Islet of Langerhans (tissue), 1 donor: ENCODE results near the gene ATMIN.

Experiments
- FAIRE-seq: peaks from one replicate; lab custom pipeline; 2011; peaks lifted over from hg19 to GRCh38; lab: Jason Lieb, UNC

Gene ATMIN

GRCh38 chr16:81070979-81071378 lies 35.3 kb downstream of the ATMIN start:
- no peak for FAIRE-seq

- no peak for FAIRE-seq
These were observed 36.2 kb downstream of the ATMIN start for GRCh38 chr16:81071805-81072204.

- FAIRE-seq = no peak
These were observed 38.1 kb downstream of the ATMIN start for GRCh38 chr16:81073560-81074330.

- FAIRE-seq = no peak
These were observed 41.0 kb downstream of the ATMIN start for GRCh38 chr16:81076566-81077075.

GRCh38 chr16:81077076-81077940 lies 41.7 kb downstream of the ATMIN start, which contains the start of gene C16orf46:
C16orf46 (minus strand) TSS chr16:81077238; CDS start chr16:81063955, 13,283 bp downstream.
- FAIRE-seq = no peak

GRCh38 chr16:81080233-81080632 lies 44.6 kb downstream of the ATMIN start:
- no peak for FAIRE-seq

- FAIRE-seq = no peak
These were observed 45.4 kb downstream of the ATMIN start for GRCh38 chr16:81081014-81081413.

- no peak for FAIRE-seq
These were observed 53.2 kb downstream of the ATMIN start for GRCh38 chr16:81088836-81089235.

- no peak for FAIRE-seq
These were observed 59.2 kb downstream of the ATMIN start for GRCh38 chr16:81094771-81095251.

GRCh38 chr16:81095653-81095952 lies 60.0 kb downstream of the ATMIN start:
- FAIRE-seq = no peak

GRCh38 chr16:81095953-81096714 lies 60.5 kb downstream of the ATMIN start, which contains the start of gene GCSH:
GCSH (minus strand) TSS chr16:81096395; CDS start chr16:81096278, 117 bp downstream.
- FAIRE-seq = peak; percentile 78

GRCh38 chr16:81096715-81097208 lies 61.1 kb downstream of the ATMIN start:
- FAIRE-seq = no peak
